ENCODE measurements around the gene KRTAP10-3.

DNA sequence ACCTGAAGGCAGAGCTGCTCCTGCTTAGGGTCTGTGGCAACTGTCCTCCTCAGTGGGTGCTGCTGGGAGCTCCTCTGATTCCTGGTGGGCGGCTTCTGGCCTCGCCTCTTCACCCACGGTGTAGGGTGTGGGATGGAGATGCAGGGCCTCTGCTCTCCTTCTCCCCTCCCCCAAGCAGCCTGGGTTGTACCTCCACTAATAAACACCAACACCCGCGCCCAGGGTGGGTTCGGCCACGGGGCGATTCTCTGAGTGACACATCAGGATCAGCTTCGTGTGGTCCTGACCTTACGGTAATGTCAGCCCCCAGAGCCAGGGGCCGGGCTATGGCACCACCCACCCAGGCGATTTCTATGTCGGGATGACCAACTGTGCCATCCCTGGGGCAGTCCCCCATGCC is 42.3 kb downstream of the KRTAP10-3 start:
- TF ChIP-seq, protein P1, sequence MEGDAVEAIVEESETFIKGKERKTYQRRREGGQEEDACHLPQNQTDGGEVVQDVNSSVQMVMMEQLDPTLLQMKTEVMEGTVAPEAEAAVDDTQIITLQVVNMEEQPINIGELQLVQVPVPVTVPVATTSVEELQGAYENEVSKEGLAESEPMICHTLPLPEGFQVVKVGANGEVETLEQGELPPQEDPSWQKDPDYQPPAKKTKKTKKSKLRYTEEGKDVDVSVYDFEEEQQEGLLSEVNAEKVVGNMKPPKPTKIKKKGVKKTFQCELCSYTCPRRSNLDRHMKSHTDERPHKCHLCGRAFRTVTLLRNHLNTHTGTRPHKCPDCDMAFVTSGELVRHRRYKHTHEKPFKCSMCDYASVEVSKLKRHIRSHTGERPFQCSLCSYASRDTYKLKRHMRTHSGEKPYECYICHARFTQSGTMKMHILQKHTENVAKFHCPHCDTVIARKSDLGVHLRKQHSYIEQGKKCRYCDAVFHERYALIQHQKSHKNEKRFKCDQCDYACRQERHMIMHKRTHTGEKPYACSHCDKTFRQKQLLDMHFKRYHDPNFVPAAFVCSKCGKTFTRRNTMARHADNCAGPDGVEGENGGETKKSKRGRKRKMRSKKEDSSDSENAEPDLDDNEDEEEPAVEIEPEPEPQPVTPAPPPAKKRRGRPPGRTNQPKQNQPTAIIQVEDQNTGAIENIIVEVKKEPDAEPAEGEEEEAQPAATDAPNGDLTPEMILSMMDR (IDR thresholded peaks at IDR 0.05; ENCODE audit: insufficient read depth, low read depth, low read length): no peak
- TF ChIP-seq EZH2 (IDR thresholded peaks at IDR 0.05; ENCODE audit: insufficient read depth, low read length): no peak

All from astrocyte (in vitro differentiated cells and primary cell).